ENCODE measurements around the gene CWH43. TPM values are rescaled to one million over a fixed set of nuclear protein-coding genes. Genes with fewer than 3 reads are reported as not detected.

The CWH43 gene
- total RNA-seq, 1 donor from 2014 or later: not detected

- H3K4me1 Mint-ChIP-seq: no peaks in the 10 kb centered on the region
- TF ChIP-seq, protein P1, sequence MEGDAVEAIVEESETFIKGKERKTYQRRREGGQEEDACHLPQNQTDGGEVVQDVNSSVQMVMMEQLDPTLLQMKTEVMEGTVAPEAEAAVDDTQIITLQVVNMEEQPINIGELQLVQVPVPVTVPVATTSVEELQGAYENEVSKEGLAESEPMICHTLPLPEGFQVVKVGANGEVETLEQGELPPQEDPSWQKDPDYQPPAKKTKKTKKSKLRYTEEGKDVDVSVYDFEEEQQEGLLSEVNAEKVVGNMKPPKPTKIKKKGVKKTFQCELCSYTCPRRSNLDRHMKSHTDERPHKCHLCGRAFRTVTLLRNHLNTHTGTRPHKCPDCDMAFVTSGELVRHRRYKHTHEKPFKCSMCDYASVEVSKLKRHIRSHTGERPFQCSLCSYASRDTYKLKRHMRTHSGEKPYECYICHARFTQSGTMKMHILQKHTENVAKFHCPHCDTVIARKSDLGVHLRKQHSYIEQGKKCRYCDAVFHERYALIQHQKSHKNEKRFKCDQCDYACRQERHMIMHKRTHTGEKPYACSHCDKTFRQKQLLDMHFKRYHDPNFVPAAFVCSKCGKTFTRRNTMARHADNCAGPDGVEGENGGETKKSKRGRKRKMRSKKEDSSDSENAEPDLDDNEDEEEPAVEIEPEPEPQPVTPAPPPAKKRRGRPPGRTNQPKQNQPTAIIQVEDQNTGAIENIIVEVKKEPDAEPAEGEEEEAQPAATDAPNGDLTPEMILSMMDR (IDR thresholded peaks at IDR 0.05; ENCODE audit: unreplicated experiment): no peak
- H3K4me3 Mint-ChIP-seq: no peak overlapping the region
- no peak overlapping the region for H3K27ac Mint-ChIP-seq
- DNase-seq (ENCODE audit: low spot score in 2 of 2, unreplicated experiment in 2 of 2): no peak
- peaks cover 70% of the 10 kb centered on the region for H3K27me3 Mint-ChIP-seq (ENCODE audit: low read depth)
- no peaks in the 10 kb centered on the region for H3K36me3 Mint-ChIP-seq
- H3K9me3 Mint-ChIP-seq: peaks cover 33% of the 10 kb centered on the region
Measured at GRCh38 chr4:48986654-48987164, 634 bp downstream of the CWH43 start.

GRCh38 chr4:48989461-48990203, 3.6 kb downstream of the CWH43 start:
- no peaks in the 10 kb centered on the region for H3K4me1 Mint-ChIP-seq
- H3K27me3 Mint-ChIP-seq (ENCODE audit: low read depth): peaks cover 53% of the 10 kb centered on the region
- TF ChIP-seq, protein P1 (IDR thresholded peaks at IDR 0.05; ENCODE audit: unreplicated experiment): no peak
- H3K4me3 Mint-ChIP-seq: no peak overlapping the region
- H3K36me3 Mint-ChIP-seq: no peaks in the 10 kb centered on the region
- DNase-seq (ENCODE audit: low spot score in 2 of 2, unreplicated experiment in 2 of 2): no peak
- H3K9me3 Mint-ChIP-seq: peaks cover 26% of the 10 kb centered on the region
- no peak overlapping the region for H3K27ac Mint-ChIP-seq

DNA sequence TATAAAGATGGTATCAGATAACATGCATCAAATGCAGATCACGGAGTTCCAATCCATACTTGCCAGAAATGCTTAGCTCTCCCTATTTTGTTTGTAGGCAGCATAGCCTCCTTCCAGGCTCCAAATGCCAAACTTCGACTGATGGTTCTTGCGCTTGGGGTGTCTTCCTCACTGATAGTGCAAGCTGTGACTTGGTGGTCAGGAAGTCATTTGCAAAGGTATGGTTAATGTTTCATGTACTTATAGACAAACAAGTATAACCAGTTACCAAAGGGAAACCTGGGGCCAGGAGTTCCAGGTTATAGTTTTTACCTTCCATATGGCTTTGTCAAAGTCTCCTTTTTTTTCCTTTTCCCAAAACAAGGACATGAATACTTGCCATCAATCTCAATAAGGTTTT, 5.3 kb downstream of the CWH43 start:
- Mint-ChIP-seq H3K9me3 (peaks cover 38% of the 10 kb centered on the region), H3K27ac (no peak overlapping the region), H3K4me3 (no peak overlapping the region), H3K4me1 (no peaks in the 10 kb centered on the region), H3K36me3 (no peaks in the 10 kb centered on the region), H3K27me3 (ENCODE audit: low read depth) (peaks cover 36% of the 10 kb centered on the region)
- TF ChIP-seq, protein P1 (IDR thresholded peaks at IDR 0.05; ENCODE audit: unreplicated experiment): no peak
- no peak for DNase-seq (ENCODE audit: low spot score in 2 of 2, unreplicated experiment in 2 of 2)

DNA sequence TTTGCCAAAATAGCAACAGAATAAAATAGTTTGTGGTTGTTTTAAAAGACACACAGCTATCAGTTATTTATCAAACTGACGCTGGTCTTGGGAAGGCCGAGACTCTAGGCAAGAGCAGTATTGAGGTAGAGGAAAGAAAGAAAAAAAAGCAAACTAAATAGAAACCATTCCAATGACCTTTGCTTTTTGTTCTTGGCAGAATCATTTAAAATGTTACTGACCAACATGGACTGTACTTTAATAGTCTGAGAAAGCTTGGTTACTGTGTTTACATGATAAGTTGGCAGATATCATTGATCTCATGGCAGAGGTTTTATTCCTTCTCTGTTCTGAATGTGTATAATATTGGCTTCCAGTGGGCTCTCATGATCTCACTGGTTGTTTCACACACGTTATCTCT, 11.9 kb downstream of the CWH43 start:
- Mint-ChIP-seq H3K4me3 (no peak overlapping the region), H3K4me1 (no peaks in the 10 kb centered on the region), H3K27me3 (ENCODE audit: low read depth) (no peaks in the 10 kb centered on the region), H3K9me3 (peaks cover 59% of the 10 kb centered on the region), H3K36me3 (no peaks in the 10 kb centered on the region), H3K27ac (no peak overlapping the region)
- TF ChIP-seq, protein P1 (IDR thresholded peaks at IDR 0.05; ENCODE audit: unreplicated experiment): no peak
- DNase-seq (ENCODE audit: low spot score in 2 of 2, unreplicated experiment in 2 of 2): no peak

DNA sequence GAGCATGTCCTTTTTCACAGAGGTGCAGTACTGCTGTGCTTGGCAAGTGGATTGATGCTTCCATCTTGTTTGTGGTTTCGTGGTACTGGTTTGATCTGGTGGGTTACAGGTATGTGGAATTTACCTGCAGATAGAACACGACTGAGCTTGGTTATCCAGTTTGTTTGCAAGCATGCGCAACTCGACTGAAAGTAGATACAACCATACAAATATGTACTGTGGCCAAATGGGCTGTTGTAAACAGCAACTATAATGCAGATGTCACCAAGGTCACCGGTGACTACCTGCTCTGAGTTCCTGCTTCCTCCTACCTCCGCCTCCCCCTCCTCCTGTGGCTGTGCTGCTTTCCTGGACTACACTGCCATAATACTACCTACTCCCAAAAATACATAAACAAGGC, 12.4 kb downstream of the CWH43 start:
- peaks cover 54% of the 10 kb centered on the region for H3K9me3 Mint-ChIP-seq
- H3K27me3 Mint-ChIP-seq (ENCODE audit: low read depth): no peaks in the 10 kb centered on the region
- H3K4me3 Mint-ChIP-seq: no peak overlapping the region

More for the DNA sequence above, 12.4 kb downstream of the CWH43 start:
- TF ChIP-seq, protein P1 (IDR thresholded peaks at IDR 0.05; ENCODE audit: unreplicated experiment): no peak
- no peak for DNase-seq (ENCODE audit: low spot score in 2 of 2, unreplicated experiment in 2 of 2)
- Mint-ChIP-seq H3K36me3 (no peaks in the 10 kb centered on the region), H3K27ac (no peak overlapping the region), H3K4me1 (no peaks in the 10 kb centered on the region)

Data from mesothelial cell of epicardium (in vitro differentiated cells).